Cardiac fibroblast (primary cell): ENCODE results near the gene MPZL3.

Experiments used
- DNase-seq, 2 donors: peaks; one replicate each; pipeline versions ENCODE4 v3.0.0 to v3.0.0-alpha.2; 2010; ENCODE audit warnings: low read depth in 2 of 2
- H3K4me3 ChIP-seq, 2 donors: replicated peaks in 1 of 2; 1 replicate in 1 of 2; 2 replicates in 1 of 2; pipeline ENCODE4 v1.5.1; 2011; ENCODE audit warnings: low read depth in 2 of 2, low read length in 2 of 2, mild to moderate bottlenecking in 2 of 2, moderate library complexity in 1 of 2
- CTCF ChIP-seq: IDR thresholded peaks from one replicate; pipeline ENCODE4 v1.5.1; 2011; ENCODE audit warnings: low read depth, mild to moderate bottlenecking, low read length, inconsistent platforms

Gene MPZL3

GRCh38 chr11:118251858-118252652 is at the start of gene MPZL3:
Gene MPZL3, minus strand, starts transcription at chr11:118252365. Its CDS starts 71 bp downstream, at chr11:118252294.
- peak; percentile 69 to 76 for DNase-seq
- H3K4me3 ChIP-seq = peak within 1 kb of the TSS; percentile 83 to 84
- TF ChIP-seq CTCF = no peak

- no peak for DNase-seq
- no peak for TF ChIP-seq CTCF
These were observed 49.5 kb upstream of the MPZL3 start for GRCh38 chr11:118301600-118302195.

GRCh38 chr11:118295815-118296454 is 43.8 kb upstream of the MPZL3 start:
- no peak overlapping the region for H3K4me3 ChIP-seq
- peak; percentile 27 to 59 for DNase-seq
- TF ChIP-seq CTCF = peak; percentile 66

More at GRCh38 chr11:118301600-118302195, 49.5 kb upstream of the MPZL3 start:
- H3K4me3 ChIP-seq = no peak overlapping the region

- DNase-seq = no peak
- no peak for TF ChIP-seq CTCF
- H3K4me3 ChIP-seq = no peak overlapping the region
These were observed 43.0 kb upstream of the MPZL3 start for GRCh38 chr11:118295199-118295598.

- TF ChIP-seq CTCF = no peak
- H3K4me3 ChIP-seq = no peak overlapping the region
- no peak for DNase-seq
These were observed 41.9 kb upstream of the MPZL3 start for GRCh38 chr11:118294053-118294452.

GRCh38 chr11:118291477-118292135 is 39.4 kb upstream of the MPZL3 start:
- peak in 1 of 2 donors; percentile 40 for DNase-seq

More at GRCh38 chr11:118291477-118292135, 39.4 kb upstream of the MPZL3 start:
- no peak for TF ChIP-seq CTCF
- no peak overlapping the region for H3K4me3 ChIP-seq
